CD14-positive monocyte (primary cell): ENCODE data around the gene PIWIL4. TPM values are rescaled to one million over a fixed set of nuclear protein-coding genes. Genes with fewer than 3 reads are reported as not detected.
A peak's percentile ranks its signal among the peaks of the same experiment; 100 is the strongest.

ENCODE experiments used
- DNase-seq, 3 donors: peaks; one replicate each; pipeline ENCODE4 v3.0.0-alpha.2; 2011 to 2022
- H2AFZ ChIP-seq: 2 replicates; pipeline ENCODE4 v1.6.0; 2012; ENCODE audit warnings: mild to moderate bottlenecking, low read depth, low read length, inconsistent platforms; ENCODE audit not compliant: insufficient read depth, poor library complexity, severe bottlenecking
- H3K27ac ChIP-seq, 2 donors: 1 replicate in 1 of 2; 2 replicates in 1 of 2; pipeline ENCODE4 v1.5.1; 2012 to 2013; ENCODE audit warnings: low read length in 2 of 2, control low read depth in 1 of 2, inconsistent platforms in 1 of 2, low read depth in 1 of 2, mild to moderate bottlenecking in 1 of 2
- H3K27me3 ChIP-seq, 2 donors: one replicate each; pipeline versions ENCODE4 v1.6.0 to v1.6.1; 2011 to 2013; ENCODE audit warnings: low read length in 2 of 2; ENCODE audit not compliant: control insufficient read depth in 2 of 2, insufficient read depth in 2 of 2
- H3K36me3 ChIP-seq, 2 donors: replicated peaks in 1 of 2; 1 replicate in 1 of 2; 2 replicates in 1 of 2; pipeline versions ENCODE4 v1.5.1 to v1.6.1; 2012 to 2013; ENCODE audit warnings: low read length in 2 of 2, control low read depth in 1 of 2, inconsistent platforms in 1 of 2, mild to moderate bottlenecking in 1 of 2; ENCODE audit not compliant: insufficient read depth in 2 of 2, control insufficient read depth in 1 of 2
- H3K4me1 ChIP-seq, 2 donors: 1 replicate in 1 of 2; 2 replicates in 1 of 2; pipeline versions ENCODE4 v1.5.1 to v1.6.1; 2012 to 2013; ENCODE audit warnings: low read length in 2 of 2, control low read depth in 1 of 2, inconsistent platforms in 1 of 2, mild to moderate bottlenecking in 1 of 2, moderate library complexity in 1 of 2; ENCODE audit not compliant: insufficient read depth in 2 of 2, control insufficient read depth in 1 of 2
- H3K4me2 ChIP-seq: replicated peaks from 2 replicates; pipeline ENCODE3; 2012; ENCODE audit warnings: low read length, moderate library complexity, mild to moderate bottlenecking; ENCODE audit not compliant: poor library complexity, severe bottlenecking; ENCODE audit errors: extremely low read depth
- H3K4me3 ChIP-seq, 3 experiments: fragments of 200-600 bp in 1 of 3; sonication (generic) in 1 of 3; replicated peaks in 1 of 3; 1 replicate in 2 of 3; 2 replicates in 1 of 3; pipeline ENCODE4 v1.5.1; 2011 to 2013; ENCODE audit warnings: low read length in 3 of 3, mild to moderate bottlenecking in 3 of 3, control low read depth in 2 of 3, low read depth in 2 of 3, inconsistent platforms in 1 of 3, moderate library complexity in 1 of 3
- H3K79me2 ChIP-seq: 2 replicates; pipeline ENCODE4 v1.6.0; 2012; ENCODE audit warnings: mild to moderate bottlenecking, control low read depth, inconsistent platforms, low read length, moderate library complexity; ENCODE audit not compliant: insufficient read depth
- H3K9ac ChIP-seq: 2 replicates; pipeline ENCODE4 v1.6.0; 2017; ENCODE audit warnings: low read length, mild to moderate bottlenecking; ENCODE audit not compliant: insufficient read depth, poor library complexity, severe bottlenecking
- H3K9me3 ChIP-seq, 2 donors: replicated peaks in 1 of 2; 1 replicate in 1 of 2; 2 replicates in 1 of 2; pipeline versions ENCODE4 v1.5.1 to v1.6.1; 2012 to 2013; ENCODE audit warnings: low read length in 2 of 2, control low read depth in 1 of 2; ENCODE audit not compliant: control insufficient read depth in 1 of 2, insufficient read depth in 1 of 2
- H4K20me1 ChIP-seq: 2 replicates; pipeline ENCODE4 v1.6.0; 2012; ENCODE audit warnings: mild to moderate bottlenecking, low read length, control low read depth, moderate library complexity; ENCODE audit not compliant: insufficient read depth
- H3K27ac Mint-ChIP-seq, 7 donors: one replicate each; pipeline ENCODE4 v1.8.0; 2020; ENCODE audit warnings: mild to moderate bottlenecking in 7 of 7, mixed read lengths in 7 of 7, moderate library complexity in 6 of 7, inconsistent platforms in 2 of 7
- H3K27me3 Mint-ChIP-seq, 3 donors: one replicate each; pipeline ENCODE4 v1.8.0; 2021 to 2022; ENCODE audit warnings: low read depth in 3 of 3, mild to moderate bottlenecking in 3 of 3, mixed read lengths in 3 of 3, moderate library complexity in 3 of 3, inconsistent platforms in 1 of 3
- H3K36me3 Mint-ChIP-seq, 2 donors: one replicate each; pipeline ENCODE4 v1.8.0; 2020; ENCODE audit warnings: mixed read lengths in 2 of 2, inconsistent platforms in 1 of 2, mild to moderate bottlenecking in 1 of 2
- H3K4me1 Mint-ChIP-seq: one replicate; pipeline ENCODE4 v1.8.0; 2020; ENCODE audit warnings: mild to moderate bottlenecking, mixed read lengths
- H3K4me3 Mint-ChIP-seq, 2 donors: one replicate each; pipeline ENCODE4 v1.8.0; 2020; ENCODE audit warnings: mild to moderate bottlenecking in 2 of 2, mixed read lengths in 2 of 2, moderate library complexity in 1 of 2
- H3K9me3 Mint-ChIP-seq, 7 donors: one replicate each; pipeline ENCODE4 v1.8.0; 2020 to 2022; ENCODE audit warnings: mixed read lengths in 7 of 7, mild to moderate bottlenecking in 6 of 7, moderate library complexity in 6 of 7, inconsistent platforms in 2 of 7
- WGBS: methylation state at CpG from one replicate; pipeline ENCODE4 v1.1.5; 2013; ENCODE audit warnings: missing lambda C conversion rate; ENCODE audit not compliant: insufficient coverage; 5-methylcytosine and 5-hydroxymethylcytosine counted together
- intact Hi-C, 2 donors: fragments of 100-400 bp; cut with micrococcal nuclease; formaldehyde crosslinking; loops; one replicate each; pipeline versions ENCODE4 v1.15.0 to v1.15.1; 2023
- polyA plus RNA-seq, 3 donors: library from polyadenylated mRNA; depleted of rRNA in 1 of 3; unstranded in 2 of 3; stranded (reverse) in 1 of 3; fragments of 300-500 nt in 2 of 3; fragments of >200 nt in 1 of 3; fragmentation: Illumina TruSeq in 2 of 3; gene quantifications; 1 replicate in 2 of 3; 2 replicates in 1 of 3; pipeline ENCODE4 v1.2.3, GENCODE V29; 2012 to 2021
- TF ChIP-seq, protein P1 (sequence below): fragments of 200-600 bp; IDR thresholded peaks from one replicate; pipeline ENCODE4 v1.8.0; 2022; ENCODE audit warnings: antibody characterized with exemption, mild to moderate bottlenecking

The PIWIL4 gene
- polyA plus RNA-seq, 3 donors: 0.98 to 14.2 (median 1.1) TPM

- Histone ChIP-seq H3K4me1 (peaks cover 33 to 38% of the 10 kb centered on the region in 2 donors), H4K20me1 (no peaks in the 10 kb centered on the region), H2AFZ (no peak overlapping the region), H3K9ac (no peak overlapping the region), H3K27me3 (no peaks in the 10 kb centered on the region), H3K27ac (no peak overlapping the region), H3K79me2 (peaks cover 58% of the 10 kb centered on the region), H3K4me2 (peak overlapping the region; percentile 18), H3K4me3 (peak overlapping the region in 1 of 3 experiments; percentile 30), H3K9me3 (no peaks in the 10 kb centered on the region), H3K36me3 (no peaks in the 10 kb centered on the region)
- TF ChIP-seq, protein P1, sequence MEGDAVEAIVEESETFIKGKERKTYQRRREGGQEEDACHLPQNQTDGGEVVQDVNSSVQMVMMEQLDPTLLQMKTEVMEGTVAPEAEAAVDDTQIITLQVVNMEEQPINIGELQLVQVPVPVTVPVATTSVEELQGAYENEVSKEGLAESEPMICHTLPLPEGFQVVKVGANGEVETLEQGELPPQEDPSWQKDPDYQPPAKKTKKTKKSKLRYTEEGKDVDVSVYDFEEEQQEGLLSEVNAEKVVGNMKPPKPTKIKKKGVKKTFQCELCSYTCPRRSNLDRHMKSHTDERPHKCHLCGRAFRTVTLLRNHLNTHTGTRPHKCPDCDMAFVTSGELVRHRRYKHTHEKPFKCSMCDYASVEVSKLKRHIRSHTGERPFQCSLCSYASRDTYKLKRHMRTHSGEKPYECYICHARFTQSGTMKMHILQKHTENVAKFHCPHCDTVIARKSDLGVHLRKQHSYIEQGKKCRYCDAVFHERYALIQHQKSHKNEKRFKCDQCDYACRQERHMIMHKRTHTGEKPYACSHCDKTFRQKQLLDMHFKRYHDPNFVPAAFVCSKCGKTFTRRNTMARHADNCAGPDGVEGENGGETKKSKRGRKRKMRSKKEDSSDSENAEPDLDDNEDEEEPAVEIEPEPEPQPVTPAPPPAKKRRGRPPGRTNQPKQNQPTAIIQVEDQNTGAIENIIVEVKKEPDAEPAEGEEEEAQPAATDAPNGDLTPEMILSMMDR: no peak
- no peaks in the 10 kb centered on the region for H3K36me3 Mint-ChIP-seq
- DNase-seq: no peak
- no peaks in the 10 kb centered on the region for H3K27me3 Mint-ChIP-seq
- H3K4me3 Mint-ChIP-seq: peak overlapping the region in 1 of 2 donors; percentile 63
- H3K27ac Mint-ChIP-seq: no peak overlapping the region
- H3K4me1 Mint-ChIP-seq: peaks cover 49% of the 10 kb centered on the region
- intact Hi-C loops: no loop called here
- WGBS: no CpG with 5 or more reads among the region's 3 CpGs
- H3K9me3 Mint-ChIP-seq: no peaks in the 10 kb centered on the region
Measured at GRCh38 chr11:94537031-94537600, 30.1 kb upstream of the PIWIL4 start.

DNA sequence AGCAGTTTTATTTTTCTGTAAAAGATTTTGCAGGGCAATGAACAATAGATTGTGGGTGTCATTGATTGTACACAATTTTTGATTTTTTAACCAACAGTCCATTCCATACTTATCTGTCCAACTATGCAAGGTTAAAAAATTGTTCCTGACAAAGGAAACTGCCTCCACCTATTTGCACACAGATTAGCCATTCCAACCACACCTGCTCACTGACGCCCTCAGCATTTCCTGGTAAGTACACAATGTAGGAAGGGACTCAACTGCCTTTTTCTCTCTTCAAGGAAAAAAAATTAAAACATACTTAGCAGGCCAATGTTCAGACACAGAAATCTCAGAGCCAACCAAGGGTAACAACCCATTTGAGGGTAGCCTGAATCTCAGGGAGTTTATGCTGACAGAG is 27.7 kb upstream of the PIWIL4 start:
- DNase-seq: no peak
- Histone ChIP-seq H3K4me1 (peaks cover 32 to 40% of the 10 kb centered on the region in 2 donors), H3K9me3 (no peaks in the 10 kb centered on the region), H3K9ac (no peak overlapping the region), H3K4me3 (no peak overlapping the region), H3K27me3 (no peaks in the 10 kb centered on the region), H3K79me2 (peaks cover 78% of the 10 kb centered on the region), H3K4me2 (no peak overlapping the region), H3K36me3 (no peaks in the 10 kb centered on the region), H3K27ac (no peak overlapping the region), H2AFZ (no peak overlapping the region), H4K20me1 (no peaks in the 10 kb centered on the region)
- H3K36me3 Mint-ChIP-seq: no peaks in the 10 kb centered on the region
- no peaks in the 10 kb centered on the region for H3K27me3 Mint-ChIP-seq
- no peaks in the 10 kb centered on the region for H3K9me3 Mint-ChIP-seq
- intact Hi-C loops: no loop called here
- 43% methylated on average over 1 of the region's 1 CpG for WGBS
- peaks cover 45% of the 10 kb centered on the region for H3K4me1 Mint-ChIP-seq
- H3K27ac Mint-ChIP-seq: no peak overlapping the region
- TF ChIP-seq, protein P1: no peak
- no peak overlapping the region for H3K4me3 Mint-ChIP-seq
